HG02973 (cell line): ENCODE data around the gene DDX55.

ENCODE experiments used
- ATAC-seq: cut with Tn5 transposase; IDR thresholded peaks from one replicate; pipeline ENCODE4 v1.9.1; 2021; ENCODE audit warnings: moderate library complexity; ENCODE audit not compliant: unreplicated experiment

DDX55 gene

GRCh38 chr12:123608182-123608581 lies 6.3 kb downstream of the DDX55 start:
- ATAC-seq = no peak

GRCh38 chr12:123614110-123614509 lies 12.2 kb downstream of the DDX55 start:
- ATAC-seq = no peak

GRCh38 chr12:123614531-123614930 lies 12.6 kb downstream of the DDX55 start:
- no peak for ATAC-seq

GRCh38 chr12:123617144-123617543 lies 15.2 kb downstream of the DDX55 start:
- no peak for ATAC-seq

GRCh38 chr12:123617580-123617979 lies 15.7 kb downstream of the DDX55 start:
- no peak for ATAC-seq

GRCh38 chr12:123621101-123621500 lies 19.2 kb downstream of the DDX55 start:
- no peak for ATAC-seq

GRCh38 chr12:123621619-123622530 lies 20.0 kb downstream of the DDX55 start:
- ATAC-seq = no peak

- peak; percentile 91 for ATAC-seq
Observed at GRCh38 chr12:123633379-123634141, 31.7 kb downstream of the DDX55 start, which contains the start of the genes EIF2B1 and GTF2H3. TSS of gene EIF2B1 (minus strand) at chr12:123633686. CDS start at chr12:123633557, 129 bp downstream. TSS of gene GTF2H3 (plus strand) at chr12:123633829. CDS start at chr12:123633860, 31 bp downstream.

GRCh38 chr12:123634142-123634561 lies 32.3 kb downstream of the DDX55 start:
- ATAC-seq = no peak

GRCh38 chr12:123643911-123644310 lies 42.0 kb downstream of the DDX55 start:
- ATAC-seq = no peak

- ATAC-seq = no peak
Observed at GRCh38 chr12:123645380-123645779, 43.5 kb downstream of the DDX55 start.

- no peak for ATAC-seq
Observed at GRCh38 chr12:123645878-123646277, 44.0 kb downstream of the DDX55 start.

- ATAC-seq = no peak
Observed at GRCh38 chr12:123648401-123648800, 46.5 kb downstream of the DDX55 start.

- ATAC-seq = no peak
Observed at GRCh38 chr12:123654129-123654701, 52.3 kb downstream of the DDX55 start.

- ATAC-seq = peak; percentile 76
Observed at GRCh38 chr12:123655420-123655819, 53.5 kb downstream of the DDX55 start.

- ATAC-seq = no peak
Observed at GRCh38 chr12:123656392-123656791, 54.5 kb downstream of the DDX55 start.

- ATAC-seq = no peak
Observed at GRCh38 chr12:123657211-123657610, 55.3 kb downstream of the DDX55 start.

GRCh38 chr12:123659996-123660727 lies 58.3 kb downstream of the DDX55 start:
- ATAC-seq = no peak

- ATAC-seq = no peak
Observed at GRCh38 chr12:123667771-123668170, 65.9 kb downstream of the DDX55 start.
